T-helper 17 cell (primary cell): ENCODE measurements around the gene KLHDC8B. TPM values are rescaled to one million over a fixed set of nuclear protein-coding genes. Genes with fewer than 3 reads are reported as not detected.

ENCODE experiments used
- ATAC-seq: fragments of 150-1000 bp; cut with Tn5 transposase; 2 replicates; pipeline ENCODE4 v1.10.0; 2021; ENCODE audit warnings: mild to moderate bottlenecking, moderate library complexity
- DNase-seq, 3 donors: peaks; one replicate each; pipeline versions ENCODE4 v3.0.0 to v3.0.0-alpha.2; 2020 to 2021
- H3K9me3 ChIP-seq: one replicate; pipeline ENCODE4 v1.7.0; 2013; ENCODE audit warnings: low read length, mild to moderate bottlenecking; ENCODE audit not compliant: control insufficient read depth, poor library complexity, severe bottlenecking
- H3K27ac Mint-ChIP-seq: one replicate; pipeline ENCODE4 v1.8.0; 2022; ENCODE audit warnings: mild to moderate bottlenecking, moderate library complexity, mixed read lengths
- H3K27me3 Mint-ChIP-seq: one replicate; pipeline ENCODE4 v1.8.0; 2022; ENCODE audit warnings: mixed read lengths
- H3K36me3 Mint-ChIP-seq: one replicate; pipeline ENCODE4 v1.8.0; 2022; ENCODE audit warnings: low read depth, mixed read lengths
- H3K4me1 Mint-ChIP-seq: one replicate; pipeline ENCODE4 v1.8.0; 2022; ENCODE audit warnings: mild to moderate bottlenecking, mixed read lengths
- H3K4me3 Mint-ChIP-seq: one replicate; pipeline ENCODE4 v1.8.0; 2022; ENCODE audit warnings: mild to moderate bottlenecking, moderate library complexity, mixed read lengths
- total RNA-seq, 4 donors: library from RNA in 2 of 4; stranded (reverse) in 2 of 4; gene quantifications; one replicate each; pipeline ENCODE4 v1.2.3 and lab custom pipeline; 2022 to 2026

KLHDC8B gene
- total RNA-seq, 2 donors from 2014 or later: 1.7 to 8.7 TPM

- H3K27ac Mint-ChIP-seq: peak overlapping the region; percentile 27
- H3K4me3 Mint-ChIP-seq: no peak overlapping the region
- ATAC-seq (no peak), DNase-seq (no peak)
- H3K27me3 Mint-ChIP-seq: peaks cover 47% of the 10 kb centered on the region
- H3K9me3 ChIP-seq: no peaks in the 10 kb centered on the region
- peaks cover 2% of the 10 kb centered on the region for H3K36me3 Mint-ChIP-seq
- peaks cover 3% of the 10 kb centered on the region for H3K4me1 Mint-ChIP-seq
These were observed 36.7 kb upstream of the KLHDC8B start for GRCh38 chr3:49134471-49135265.

- H3K36me3 Mint-ChIP-seq: peaks cover 2% of the 10 kb centered on the region
- peaks cover 51% of the 10 kb centered on the region for H3K27me3 Mint-ChIP-seq
- H3K4me1 Mint-ChIP-seq: peaks cover 3% of the 10 kb centered on the region
- peak overlapping the region; percentile 27 for H3K27ac Mint-ChIP-seq
- DNase-seq (no peak), ATAC-seq (no peak)
- no peaks in the 10 kb centered on the region for H3K9me3 ChIP-seq
- H3K4me3 Mint-ChIP-seq: no peak overlapping the region
These were observed 35.9 kb upstream of the KLHDC8B start for GRCh38 chr3:49135499-49135898.

GRCh38 chr3:49140080-49140479 lies 31.3 kb upstream of the KLHDC8B start:
- no peak overlapping the region for H3K27ac Mint-ChIP-seq

GRCh38 chr3:49148159-49148558 lies 23.2 kb upstream of the KLHDC8B start:
- Mint-ChIP-seq H3K4me3 (no peak overlapping the region), H3K27me3 (no peaks in the 10 kb centered on the region), H3K36me3 (no peaks in the 10 kb centered on the region), H3K4me1 (no peaks in the 10 kb centered on the region), H3K27ac (no peak overlapping the region)
- ATAC-seq: no peak
- no peaks in the 10 kb centered on the region for H3K9me3 ChIP-seq
- no peak for DNase-seq

More at GRCh38 chr3:49140080-49140479, 31.3 kb upstream of the KLHDC8B start:
- no peaks in the 10 kb centered on the region for H3K4me1 Mint-ChIP-seq
- no peak for DNase-seq
- ATAC-seq: no peak
- H3K9me3 ChIP-seq: peaks cover 2% of the 10 kb centered on the region
- H3K4me3 Mint-ChIP-seq: no peak overlapping the region
- peaks cover 4% of the 10 kb centered on the region for H3K36me3 Mint-ChIP-seq
- peaks cover 22% of the 10 kb centered on the region for H3K27me3 Mint-ChIP-seq

GRCh38 chr3:49151610-49152009 lies 19.8 kb upstream of the KLHDC8B start:
- no peak overlapping the region for H3K4me3 Mint-ChIP-seq
- H3K27ac Mint-ChIP-seq: peak overlapping the region; percentile 39
- no peaks in the 10 kb centered on the region for H3K36me3 Mint-ChIP-seq
- no peaks in the 10 kb centered on the region for H3K4me1 Mint-ChIP-seq
- DNase-seq: no peak
- no peaks in the 10 kb centered on the region for H3K9me3 ChIP-seq
- H3K27me3 Mint-ChIP-seq: no peaks in the 10 kb centered on the region
- ATAC-seq: no peak

- Mint-ChIP-seq H3K4me1 (peaks cover 4% of the 10 kb centered on the region), H3K4me3 (no peak overlapping the region), H3K27ac (peak overlapping the region; percentile 19), H3K27me3 (no peaks in the 10 kb centered on the region), H3K36me3 (no peaks in the 10 kb centered on the region)
- DNase-seq (no peak), ATAC-seq (no peak)
- H3K9me3 ChIP-seq: no peaks in the 10 kb centered on the region
These were observed 18.0 kb upstream of the KLHDC8B start for GRCh38 chr3:49153349-49153912.

GRCh38 chr3:49157289-49157688 lies 14.1 kb upstream of the KLHDC8B start:
- DNase-seq (no peak), ATAC-seq (no peak)
- H3K9me3 ChIP-seq: no peaks in the 10 kb centered on the region
- Mint-ChIP-seq H3K27me3 (no peaks in the 10 kb centered on the region), H3K36me3 (no peaks in the 10 kb centered on the region), H3K4me3 (no peak overlapping the region), H3K27ac (no peak overlapping the region), H3K4me1 (peaks cover 4% of the 10 kb centered on the region)

- Mint-ChIP-seq H3K4me3 (no peak overlapping the region), H3K4me1 (peaks cover 4% of the 10 kb centered on the region), H3K27me3 (no peaks in the 10 kb centered on the region), H3K36me3 (no peaks in the 10 kb centered on the region), H3K27ac (peak overlapping the region; percentile 16)
- H3K9me3 ChIP-seq: no peaks in the 10 kb centered on the region
- DNase-seq: peak; percentile 34 to 58 (median 45)
- ATAC-seq: peak; percentile 93
These were observed 13.2 kb upstream of the KLHDC8B start for GRCh38 chr3:49158103-49158709.

GRCh38 chr3:49158792-49159191 lies 12.6 kb upstream of the KLHDC8B start:
- Mint-ChIP-seq H3K4me3 (no peak overlapping the region), H3K4me1 (peaks cover 4% of the 10 kb centered on the region), H3K27ac (peak overlapping the region; percentile 11), H3K36me3 (no peaks in the 10 kb centered on the region), H3K27me3 (no peaks in the 10 kb centered on the region)
- DNase-seq (no peak), ATAC-seq (no peak)
- no peaks in the 10 kb centered on the region for H3K9me3 ChIP-seq

- ATAC-seq (no peak), DNase-seq (no peak)
- Mint-ChIP-seq H3K27ac (no peak overlapping the region), H3K27me3 (no peaks in the 10 kb centered on the region), H3K36me3 (no peaks in the 10 kb centered on the region), H3K4me3 (no peak overlapping the region), H3K4me1 (peaks cover 20% of the 10 kb centered on the region)
- H3K9me3 ChIP-seq: no peaks in the 10 kb centered on the region
These were observed 10.2 kb upstream of the KLHDC8B start for GRCh38 chr3:49161197-49161596.

GRCh38 chr3:49161808-49162530 lies 9.4 kb upstream of the KLHDC8B start:
- no peak for ATAC-seq
- H3K27ac Mint-ChIP-seq: no peak overlapping the region
- no peaks in the 10 kb centered on the region for H3K36me3 Mint-ChIP-seq
- no peaks in the 10 kb centered on the region for H3K9me3 ChIP-seq
- no peak overlapping the region for H3K4me3 Mint-ChIP-seq
- peaks cover 21% of the 10 kb centered on the region for H3K4me1 Mint-ChIP-seq
- H3K27me3 Mint-ChIP-seq: no peaks in the 10 kb centered on the region
- no peak for DNase-seq

GRCh38 chr3:49162751-49163419 lies 8.5 kb upstream of the KLHDC8B start:
- Mint-ChIP-seq H3K4me1 (peaks cover 21% of the 10 kb centered on the region), H3K4me3 (no peak overlapping the region), H3K36me3 (no peaks in the 10 kb centered on the region), H3K27me3 (no peaks in the 10 kb centered on the region), H3K27ac (no peak overlapping the region)
- no peak for DNase-seq
- no peaks in the 10 kb centered on the region for H3K9me3 ChIP-seq
- ATAC-seq: no peak

GRCh38 chr3:49163609-49164008 lies 7.8 kb upstream of the KLHDC8B start:
- no peaks in the 10 kb centered on the region for H3K9me3 ChIP-seq
- no peak for ATAC-seq
- Mint-ChIP-seq H3K4me3 (peak overlapping the region; percentile 96), H3K36me3 (no peaks in the 10 kb centered on the region), H3K27me3 (no peaks in the 10 kb centered on the region), H3K4me1 (peaks cover 17% of the 10 kb centered on the region), H3K27ac (no peak overlapping the region)
- no peak for DNase-seq
